Gastrocnemius medialis (tissue), 4 donors: ENCODE results near the gene EDC3. TPM values are rescaled to one million over a fixed set of nuclear protein-coding genes. Genes with fewer than 3 reads are reported as not detected.

Source experiments
- ATAC-seq, 2 donors: fragments of 150-250 bp; one replicate each; pipeline ENCODE4 v1.9.1; 2016
- DNase-seq, 2 donors: peaks; one replicate each; pipeline ENCODE4 v3.0.0-alpha.2; 2019
- H3K27ac ChIP-seq, 4 donors: fragments of 200-600 bp; sonication (generic); 1 replicate in 1 of 4; 2 replicates in 3 of 4; pipeline ENCODE4 v1.5.1; 2016 to 2018; ENCODE audit warnings: mild to moderate bottlenecking in 2 of 4, moderate library complexity in 1 of 4
- H3K27me3 ChIP-seq, 3 donors: fragments of 200-600 bp; sonication (generic) in 2 of 3; 1 replicate in 1 of 3; 2 replicates in 2 of 3; pipeline versions ENCODE4 v1.5.1 to v1.6.0; 2016 to 2019; ENCODE audit warnings: mild to moderate bottlenecking in 1 of 3, moderate library complexity in 1 of 3
- H3K36me3 ChIP-seq, 2 donors: fragments of 200-600 bp; sonication (generic) in 1 of 2; one replicate each; pipeline ENCODE4 v1.5.1; 2017 to 2018
- H3K4me1 ChIP-seq, 2 donors: fragments of 200-600 bp; sonication (generic) in 1 of 2; one replicate each; pipeline ENCODE4 v1.5.1; 2016 to 2017; ENCODE audit warnings: mild to moderate bottlenecking in 2 of 2
- H3K4me3 ChIP-seq, 4 donors: fragments of 200-600 bp; sonication (generic) in 3 of 4; 1 replicate in 1 of 4; 2 replicates in 3 of 4; pipeline ENCODE4 v1.5.1; 2016 to 2019; ENCODE audit warnings: mild to moderate bottlenecking in 2 of 4
- H3K9me3 ChIP-seq, 3 donors: fragments of 200-600 bp; sonication (generic) in 2 of 3; 1 replicate in 1 of 3; 2 replicates in 2 of 3; pipeline ENCODE4 v1.5.1; 2016 to 2019
- POLR2A ChIP-seq, 2 donors: fragments of 450-650 bp; IDR thresholded peaks; one replicate each; pipeline ENCODE4 v1.6.1; 2017; ENCODE audit warnings: antibody characterized with exemption in 2 of 2, mild to moderate bottlenecking in 2 of 2, moderate library complexity in 2 of 2
- in situ Hi-C, 4 donors: fragments of 200-750 bp; cut with MboI; loops; one replicate each; pipeline versions ENCODE4 v1.15.0 to v1.8.0; 2017; ENCODE audit warnings: low sequenced_read_pairs in 4 of 4
- intact Hi-C: fragments of 100-400 bp; cut with DNase I; formaldehyde crosslinking; loops from one replicate; pipeline ENCODE4 v1.15.1; 2023; ENCODE audit warnings: low total_unique reads
- total RNA-seq, 4 donors: library from RNA; depleted of rRNA; stranded (reverse); fragments of >200 nt; gene quantifications; one replicate each; pipeline versions ENCODE4 v1.1.0 to v1.2.3, GENCODE V29; 2016
- TF ChIP-seq, protein P1 (sequence below), 5 experiments: fragments of 450-650 bp in 3 of 5; fragments of 200-600 bp in 2 of 5; sonication (generic) in 2 of 5; IDR thresholded peaks in 4 of 5; conservative IDR thresholded peaks in 1 of 5; 1 replicate in 4 of 5; 2 replicates in 1 of 5; pipeline ENCODE4 v1.5.1; 2016 to 2019; ENCODE audit warnings: antibody characterized with exemption in 5 of 5, mild to moderate bottlenecking in 3 of 5, moderate library complexity in 3 of 5

Gene EDC3
- total RNA-seq, 4 donors from 2014 or later, result 7.9 to 19.4 (median 11.6) TPM

- no peak for TF ChIP-seq POLR2A (IDR thresholded peaks at IDR 0.05)
- TF ChIP-seq, protein P1, sequence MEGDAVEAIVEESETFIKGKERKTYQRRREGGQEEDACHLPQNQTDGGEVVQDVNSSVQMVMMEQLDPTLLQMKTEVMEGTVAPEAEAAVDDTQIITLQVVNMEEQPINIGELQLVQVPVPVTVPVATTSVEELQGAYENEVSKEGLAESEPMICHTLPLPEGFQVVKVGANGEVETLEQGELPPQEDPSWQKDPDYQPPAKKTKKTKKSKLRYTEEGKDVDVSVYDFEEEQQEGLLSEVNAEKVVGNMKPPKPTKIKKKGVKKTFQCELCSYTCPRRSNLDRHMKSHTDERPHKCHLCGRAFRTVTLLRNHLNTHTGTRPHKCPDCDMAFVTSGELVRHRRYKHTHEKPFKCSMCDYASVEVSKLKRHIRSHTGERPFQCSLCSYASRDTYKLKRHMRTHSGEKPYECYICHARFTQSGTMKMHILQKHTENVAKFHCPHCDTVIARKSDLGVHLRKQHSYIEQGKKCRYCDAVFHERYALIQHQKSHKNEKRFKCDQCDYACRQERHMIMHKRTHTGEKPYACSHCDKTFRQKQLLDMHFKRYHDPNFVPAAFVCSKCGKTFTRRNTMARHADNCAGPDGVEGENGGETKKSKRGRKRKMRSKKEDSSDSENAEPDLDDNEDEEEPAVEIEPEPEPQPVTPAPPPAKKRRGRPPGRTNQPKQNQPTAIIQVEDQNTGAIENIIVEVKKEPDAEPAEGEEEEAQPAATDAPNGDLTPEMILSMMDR (IDR thresholded peaks at IDR 0.05 in 4 of 5, conservative IDR thresholded peaks at IDR 0.05 in 1 of 5), result no peak
- intact Hi-C loops, result no loop called here
- peak overlapping the region in 2 of 4 donors; percentile 25 to 41 for H3K27ac ChIP-seq
- in situ Hi-C loops, result no loop called here
- peaks cover 44 to 55% of the 10 kb centered on the region in 2 donors for H3K4me1 ChIP-seq
- H3K4me3 ChIP-seq, result no peak overlapping the region
- DNase-seq, result no peak
- ATAC-seq, result no peak
- H3K36me3 ChIP-seq, result peaks cover 0 to 6% of the 10 kb centered on the region in 2 donors
- H3K27me3 ChIP-seq, result no peaks in the 10 kb centered on the region
- H3K9me3 ChIP-seq, result no peaks in the 10 kb centered on the region
Observed at GRCh38 chr15:74656935-74657535, 38.8 kb downstream of the EDC3 start.

- ATAC-seq (no peak), DNase-seq (no peak)
- no peaks in the 10 kb centered on the region for H3K36me3 ChIP-seq
- no peak for TF ChIP-seq POLR2A (IDR thresholded peaks at IDR 0.05)
- TF ChIP-seq, protein P1 (IDR thresholded peaks at IDR 0.05 in 4 of 5, conservative IDR thresholded peaks at IDR 0.05 in 1 of 5), result no peak
- intact Hi-C loops, result no loop called here
- peak overlapping the region; percentile 64 to 89 (median 71) for H3K27ac ChIP-seq
- H3K4me3 ChIP-seq, result no peak overlapping the region
- no peaks in the 10 kb centered on the region for H3K27me3 ChIP-seq
- in situ Hi-C loops, result no loop called here
- H3K9me3 ChIP-seq, result no peaks in the 10 kb centered on the region
- H3K4me1 ChIP-seq, result peaks cover 60 to 67% of the 10 kb centered on the region in 2 donors
Observed at GRCh38 chr15:74655424-74655823, 40.4 kb downstream of the EDC3 start.

DNA sequence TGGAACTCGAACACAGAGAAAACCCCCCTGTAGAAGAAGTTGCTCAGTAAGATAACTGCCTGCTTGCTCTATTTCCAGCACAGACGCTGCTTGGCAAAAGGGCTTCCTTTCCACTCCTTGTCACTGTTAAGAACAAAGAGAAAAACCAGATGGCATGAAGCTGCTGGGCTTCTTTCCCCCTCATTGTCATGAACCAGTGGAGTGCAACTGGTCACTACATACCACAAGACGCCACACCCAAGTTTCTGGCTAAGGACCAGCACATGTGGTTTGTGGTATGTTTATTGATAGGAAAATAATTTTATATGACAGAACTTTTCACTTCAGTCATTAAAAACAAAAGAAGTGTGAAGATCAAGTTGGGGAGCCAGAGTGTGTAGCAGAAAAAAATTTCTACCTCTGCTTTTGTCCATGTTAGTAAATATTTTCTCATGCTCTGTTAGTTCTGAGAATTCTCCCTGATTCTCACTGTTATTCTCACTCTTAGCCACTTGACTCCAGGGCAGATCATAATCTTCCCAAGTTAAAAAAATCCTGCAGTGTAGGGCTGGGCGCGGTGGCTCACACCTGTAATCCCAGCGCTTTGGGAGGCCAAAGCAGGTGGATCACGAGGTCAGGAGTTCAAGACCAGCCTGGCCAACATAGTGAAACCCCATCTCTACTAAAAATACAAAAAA is 42.3 kb downstream of the EDC3 start:
- Histone ChIP-seq H3K9me3 (no peaks in the 10 kb centered on the region), H3K36me3 (no peaks in the 10 kb centered on the region), H3K27ac (peak overlapping the region; percentile 64 to 89 (median 71)), H3K4me1 (peaks cover 66 to 78% of the 10 kb centered on the region in 2 donors), H3K27me3 (no peaks in the 10 kb centered on the region), H3K4me3 (no peak overlapping the region)
- TF ChIP-seq, protein P1 (IDR thresholded peaks at IDR 0.05 in 4 of 5, conservative IDR thresholded peaks at IDR 0.05 in 1 of 5), result no peak
- TF ChIP-seq POLR2A (IDR thresholded peaks at IDR 0.05), result no peak
- intact Hi-C loops, result loop anchor here (5.0 kb wide), 1 partner anchor 44 kb away; the partner anchor contains the start of gene EDC3
- ATAC-seq, result no peak
- in situ Hi-C loops, result no loop called here
- DNase-seq, result no peak

- H3K27me3 ChIP-seq, result no peaks in the 10 kb centered on the region
- in situ Hi-C loops, result no loop called here
- H3K4me3 ChIP-seq, result no peak overlapping the region
- ATAC-seq (peak in 1 of 2 donors; percentile 56), DNase-seq (no peak)
- intact Hi-C loops, result loop anchor here (5.0 kb wide), 1 partner anchor 46 kb away; the partner anchor contains the start of gene EDC3
- peaks cover 60 to 75% of the 10 kb centered on the region in 2 donors for H3K4me1 ChIP-seq
- no peak for TF ChIP-seq POLR2A (IDR thresholded peaks at IDR 0.05)
- TF ChIP-seq, protein P1 (IDR thresholded peaks at IDR 0.05 in 4 of 5, conservative IDR thresholded peaks at IDR 0.05 in 1 of 5), result no peak
- no peaks in the 10 kb centered on the region for H3K9me3 ChIP-seq
- H3K36me3 ChIP-seq, result no peaks in the 10 kb centered on the region
- peak overlapping the region; percentile 35 to 89 (median 55) for H3K27ac ChIP-seq
Observed at GRCh38 chr15:74651242-74651741, 44.5 kb downstream of the EDC3 start.
